Measurements from ENCODE around the gene CCDC93.
A peak's percentile ranks its signal among the peaks of the same experiment; 100 is the strongest.

The CCDC93 gene

GRCh38 chr2:118013724-118014491 lies at the start of gene CCDC93:
TSS of gene CCDC93 (minus strand) at chr2:118014070. CDS start at chr2:118013995, 75 bp downstream.
- DNase-seq (ENCODE audit: low read depth), result peak; percentile 88

- DNase-seq (ENCODE audit: low read depth), result no peak
Measured at GRCh38 chr2:118062669-118063068, 48.8 kb upstream of the CCDC93 start.

- DNase-seq (ENCODE audit: low read depth), result no peak
Measured at GRCh38 chr2:118062048-118062447, 48.2 kb upstream of the CCDC93 start.

GRCh38 chr2:118061135-118061955 lies 47.5 kb upstream of the CCDC93 start:
- no peak for DNase-seq (ENCODE audit: low read depth)

GRCh38 chr2:118059919-118060478 lies 46.1 kb upstream of the CCDC93 start:
- no peak for DNase-seq (ENCODE audit: low read depth)

GRCh38 chr2:118058951-118059350 lies 45.1 kb upstream of the CCDC93 start:
- no peak for DNase-seq (ENCODE audit: low read depth)

- DNase-seq (ENCODE audit: low read depth), result no peak
Measured at GRCh38 chr2:118056801-118057200, 42.9 kb upstream of the CCDC93 start.

- DNase-seq (ENCODE audit: low read depth), result no peak
Measured at GRCh38 chr2:118056165-118056534, 42.3 kb upstream of the CCDC93 start.

GRCh38 chr2:118055512-118056164 lies 41.8 kb upstream of the CCDC93 start:
- DNase-seq (ENCODE audit: low read depth), result no peak

GRCh38 chr2:118054213-118055008 lies 40.5 kb upstream of the CCDC93 start:
- DNase-seq (ENCODE audit: low read depth), result no peak

GRCh38 chr2:118053681-118054080 lies 39.8 kb upstream of the CCDC93 start:
- no peak for DNase-seq (ENCODE audit: low read depth)

- no peak for DNase-seq (ENCODE audit: low read depth)
Measured at GRCh38 chr2:118052474-118052873, 38.6 kb upstream of the CCDC93 start.

- no peak for DNase-seq (ENCODE audit: low read depth)
Measured at GRCh38 chr2:118051826-118052358, 38.0 kb upstream of the CCDC93 start.

- DNase-seq (ENCODE audit: low read depth), result no peak
Measured at GRCh38 chr2:118050974-118051373, 37.1 kb upstream of the CCDC93 start.

GRCh38 chr2:118050386-118050785 lies 36.5 kb upstream of the CCDC93 start:
- no peak for DNase-seq (ENCODE audit: low read depth)

- no peak for DNase-seq (ENCODE audit: low read depth)
Measured at GRCh38 chr2:118049816-118050140, 35.9 kb upstream of the CCDC93 start.

GRCh38 chr2:118049140-118049815 lies 35.4 kb upstream of the CCDC93 start:
- no peak for DNase-seq (ENCODE audit: low read depth)

- no peak for DNase-seq (ENCODE audit: low read depth)
Measured at GRCh38 chr2:118048401-118048800, 34.5 kb upstream of the CCDC93 start.

- no peak for DNase-seq (ENCODE audit: low read depth)
Measured at GRCh38 chr2:118047380-118047826, 33.5 kb upstream of the CCDC93 start.

- DNase-seq (ENCODE audit: low read depth), result no peak
Measured at GRCh38 chr2:118046634-118047210, 32.9 kb upstream of the CCDC93 start.
